ENCODE data around the gene ABHD14A.

Gene ABHD14A

GRCh38 chr3:51934991-51935885 is 39.6 kb upstream of the ABHD14A start:
- no peak for DNase-seq
- ATAC-seq (ENCODE audit: insufficient read depth, low read depth): no peak
- Histone ChIP-seq H3K4me1 (ENCODE audit: insufficient read depth, low read length) (peaks cover 15% of the 10 kb centered on the region), H3K27me3 (ENCODE audit: insufficient read depth, low read length, poor library complexity) (no peaks in the 10 kb centered on the region), H2AFZ (ENCODE audit: low read depth, low read length) (no peak overlapping the region), H3K27ac (ENCODE audit: low read length) (no peak overlapping the region), H3K4me2 (ENCODE audit: insufficient read depth, low read length) (no peak overlapping the region), H3K9ac (ENCODE audit: low read depth, low read length) (no peak overlapping the region), H3K9me3 (ENCODE audit: insufficient read depth, low read length, severe bottlenecking) (no peaks in the 10 kb centered on the region), H3K4me3 (ENCODE audit: low read depth in 1 of 2, low read length in 2 of 2) (no peak overlapping the region), H3K36me3 (ENCODE audit: insufficient read depth, low read length) (peaks cover 65% of the 10 kb centered on the region), H4K20me1 (ENCODE audit: insufficient read depth, low read length) (peaks cover 28% of the 10 kb centered on the region), H3K79me2 (ENCODE audit: insufficient read depth, low read length) (peaks cover 16% of the 10 kb centered on the region)
- TF ChIP-seq CTCF (IDR thresholded peaks at IDR 0.05; ENCODE audit: borderline replicate concordance, extremely low read depth, low read length, poor library complexity, severe bottlenecking) (no peak), EZH2 (IDR thresholded peaks at IDR 0.05; ENCODE audit: borderline replicate concordance, low read depth, low read length, severe bottlenecking) (no peak)

DNA sequence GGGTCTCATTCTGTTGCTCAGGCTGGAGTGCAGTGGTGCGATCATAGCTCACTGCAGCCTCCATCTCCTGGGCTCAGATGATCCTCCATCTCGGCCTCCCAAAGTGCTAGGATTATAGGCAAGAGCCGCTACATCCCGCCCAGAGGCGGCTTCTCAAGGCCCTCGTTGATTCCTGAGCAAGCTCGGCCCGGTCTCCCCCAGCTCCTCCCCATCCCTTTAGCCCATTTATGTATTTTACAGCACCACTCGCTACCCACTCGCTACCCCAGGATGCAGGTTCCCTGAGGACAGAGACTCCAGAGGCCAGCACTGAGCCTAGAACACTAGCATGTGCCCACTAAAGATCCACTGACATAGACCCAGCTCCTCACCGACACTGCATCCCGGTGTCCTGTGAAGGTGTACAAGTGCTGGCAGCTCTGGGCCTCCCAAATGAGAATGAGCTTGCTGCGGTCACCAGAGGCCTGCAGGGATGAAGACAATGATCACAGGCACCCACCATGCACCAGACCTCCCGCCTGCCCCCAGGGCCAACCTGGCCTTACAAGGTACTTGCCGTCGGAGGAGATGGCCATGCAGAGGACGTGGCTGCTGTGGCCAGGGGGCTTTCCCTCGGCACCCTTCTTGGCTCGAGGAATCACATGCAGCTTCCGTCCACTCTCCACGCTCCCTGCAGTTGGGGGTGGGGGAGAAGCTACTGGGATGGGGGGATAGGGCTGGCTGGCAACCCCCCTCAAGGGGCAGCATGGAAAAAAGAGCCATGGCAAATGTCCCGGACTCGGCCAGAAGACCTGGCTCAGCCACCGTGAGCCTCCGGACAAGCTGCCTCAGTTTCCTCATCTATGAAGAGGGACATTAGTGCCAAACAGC is 38.7 kb upstream of the ABHD14A start:
- Histone ChIP-seq H3K9me3 (ENCODE audit: insufficient read depth, low read length, severe bottlenecking) (no peaks in the 10 kb centered on the region), H4K20me1 (ENCODE audit: insufficient read depth, low read length) (peaks cover 30% of the 10 kb centered on the region), H3K4me2 (ENCODE audit: insufficient read depth, low read length) (no peak overlapping the region), H3K9ac (ENCODE audit: low read depth, low read length) (no peak overlapping the region), H3K27ac (ENCODE audit: low read length) (no peak overlapping the region), H3K79me2 (ENCODE audit: insufficient read depth, low read length) (peaks cover 24% of the 10 kb centered on the region), H3K36me3 (ENCODE audit: insufficient read depth, low read length) (peaks cover 65% of the 10 kb centered on the region), H3K4me3 (ENCODE audit: low read depth in 1 of 2, low read length in 2 of 2) (no peak overlapping the region), H3K4me1 (ENCODE audit: insufficient read depth, low read length) (peaks cover 24% of the 10 kb centered on the region), H2AFZ (ENCODE audit: low read depth, low read length) (no peak overlapping the region), H3K27me3 (ENCODE audit: insufficient read depth, low read length, poor library complexity) (no peaks in the 10 kb centered on the region)
- TF ChIP-seq EZH2 (IDR thresholded peaks at IDR 0.05; ENCODE audit: borderline replicate concordance, low read depth, low read length, severe bottlenecking) (no peak), CTCF (IDR thresholded peaks at IDR 0.05; ENCODE audit: borderline replicate concordance, extremely low read depth, low read length, poor library complexity, severe bottlenecking) (no peak)
- no peak for ATAC-seq (ENCODE audit: insufficient read depth, low read depth)
- DNase-seq: no peak

DNA sequence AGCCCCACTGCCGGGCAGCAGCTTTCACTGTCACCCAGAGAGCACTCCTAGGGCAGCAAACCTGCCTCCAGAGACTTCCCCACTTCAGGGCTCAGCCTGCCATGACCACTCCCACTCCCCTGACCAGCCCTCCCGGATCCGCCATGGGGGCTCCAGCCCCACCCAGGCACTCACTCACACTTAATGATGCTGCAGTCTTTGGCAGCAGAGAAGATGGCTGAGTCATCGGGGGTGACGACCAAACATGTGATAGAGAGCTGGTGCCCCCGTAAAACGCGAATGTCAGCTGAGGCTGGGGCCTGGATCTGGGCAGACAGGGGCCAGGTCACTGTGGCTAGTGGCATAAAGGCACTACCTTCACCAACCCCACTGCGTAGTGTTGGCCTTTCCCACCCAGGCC is 37.9 kb upstream of the ABHD14A start:
- Histone ChIP-seq H3K4me3 (ENCODE audit: low read depth in 1 of 2, low read length in 2 of 2) (no peak overlapping the region), H3K9me3 (ENCODE audit: insufficient read depth, low read length, severe bottlenecking) (no peaks in the 10 kb centered on the region), H4K20me1 (ENCODE audit: insufficient read depth, low read length) (peaks cover 30% of the 10 kb centered on the region)

More for the DNA sequence above, 37.9 kb upstream of the ABHD14A start:
- H3K79me2 ChIP-seq (ENCODE audit: insufficient read depth, low read length): peaks cover 30% of the 10 kb centered on the region
- no peak overlapping the region for H2AFZ ChIP-seq (ENCODE audit: low read depth, low read length)
- no peak for DNase-seq
- H3K4me1 ChIP-seq (ENCODE audit: insufficient read depth, low read length): peaks cover 26% of the 10 kb centered on the region
- H3K4me2 ChIP-seq (ENCODE audit: insufficient read depth, low read length): no peak overlapping the region
- H3K27ac ChIP-seq (ENCODE audit: low read length): no peak overlapping the region
- H3K9ac ChIP-seq (ENCODE audit: low read depth, low read length): no peak overlapping the region
- ATAC-seq (ENCODE audit: insufficient read depth, low read depth): no peak
- no peaks in the 10 kb centered on the region for H3K27me3 ChIP-seq (ENCODE audit: insufficient read depth, low read length, poor library complexity)
- H3K36me3 ChIP-seq (ENCODE audit: insufficient read depth, low read length): peaks cover 65% of the 10 kb centered on the region
- TF ChIP-seq EZH2 (IDR thresholded peaks at IDR 0.05; ENCODE audit: borderline replicate concordance, low read depth, low read length, severe bottlenecking) (no peak), CTCF (IDR thresholded peaks at IDR 0.05; ENCODE audit: borderline replicate concordance, extremely low read depth, low read length, poor library complexity, severe bottlenecking) (no peak)

Data from DND-41 (cell line).